SK-N-MC (cell line): ENCODE results near the gene ZDHHC11.
"Not testable (repeated sequence)": the region's sequence is repeated elsewhere in the genome, so short reads cannot be mapped to it uniquely, and the experiment has no call there.

ENCODE experiments used
- DNase-seq: peaks from one replicate; pipeline ENCODE4 v3.0.0-alpha.2; 2011; ENCODE audit warnings: low read depth, low spot score
- H3K27ac ChIP-seq: fragments of 200-600 bp; sonication (generic); 2 replicates; pipeline ENCODE4 v1.5.1; 2016; ENCODE audit warnings: mixed run types
- H3K36me3 ChIP-seq: fragments of 200-600 bp; sonication (generic); 2 replicates; pipeline ENCODE4 v1.6.1; 2017; ENCODE audit warnings: antibody characterized with exemption, low read length, mixed read lengths; ENCODE audit not compliant: insufficient read depth
- H3K4me3 ChIP-seq: fragments of 200-600 bp; sonication (generic); 2 replicates; pipeline ENCODE4 v1.5.1; 2016
- H3K9ac ChIP-seq: fragments of 200-600 bp; sonication (generic); 2 replicates; pipeline ENCODE4 v1.8.0; 2017; ENCODE audit warnings: mixed run types, mixed read lengths; ENCODE audit not compliant: insufficient read length
- H3K9me3 ChIP-seq: fragments of 200-600 bp; sonication (generic); 2 replicates; pipeline ENCODE4 v1.6.1; 2017; ENCODE audit warnings: low read depth, mild to moderate bottlenecking, antibody characterized with exemption, low read length, moderate library complexity, mixed read lengths
- EZH2 ChIP-seq: fragments of 200-600 bp; sonication (generic); IDR thresholded peaks from one replicate; pipeline ENCODE4 v1.6.1; 2017; ENCODE audit warnings: antibody characterized with exemption
- FOXP2 ChIP-seq: optimal IDR thresholded peaks from 2 replicates; pipeline ENCODE3; 2011; ENCODE audit warnings: mild to moderate bottlenecking, moderate library complexity; ENCODE audit not compliant: insufficient read depth; ENCODE audit errors: extremely low read length, control extremely low read depth
- POLR2AphosphoS5 ChIP-seq: IDR thresholded peaks from 2 replicates; pipeline ENCODE4 v1.6.1; 2012; ENCODE audit warnings: mild to moderate bottlenecking, low read depth, low read length, borderline replicate concordance

Gene ZDHHC11

GRCh38 chr5:855771-856530 lies 5.2 kb upstream of the ZDHHC11 start:
- no peak overlapping the region for H3K4me3 ChIP-seq
- no peak overlapping the region for H3K9ac ChIP-seq
- DNase-seq = no peak
- TF ChIP-seq POLR2AphosphoS5 (no peak), FOXP2 (no peak), EZH2 (no peak)
- no peak overlapping the region for H3K27ac ChIP-seq
- H3K9me3 ChIP-seq = no peaks in the 10 kb centered on the region
- no peaks in the 10 kb centered on the region for H3K36me3 ChIP-seq

GRCh38 chr5:854966-855743 lies 4.4 kb upstream of the ZDHHC11 start:
- no peaks in the 10 kb centered on the region for H3K36me3 ChIP-seq
- H3K9me3 ChIP-seq = no peaks in the 10 kb centered on the region
- no peak overlapping the region for H3K4me3 ChIP-seq
- H3K27ac ChIP-seq = no peak overlapping the region
- TF ChIP-seq FOXP2 (no peak), EZH2 (no peak), POLR2AphosphoS5 (no peak)
- no peak for DNase-seq
- H3K9ac ChIP-seq = no peak overlapping the region

- H3K4me3 ChIP-seq = no peak overlapping the region
- H3K9ac ChIP-seq = no peak overlapping the region
- no peaks in the 10 kb centered on the region for H3K9me3 ChIP-seq
- H3K36me3 ChIP-seq = no peaks in the 10 kb centered on the region
- no peak overlapping the region for H3K27ac ChIP-seq
- TF ChIP-seq POLR2AphosphoS5 (no peak), FOXP2 (no peak), EZH2 (no peak)
- DNase-seq = no peak
These were observed 3.4 kb upstream of the ZDHHC11 start for GRCh38 chr5:854217-854616.

GRCh38 chr5:853416-854090 lies 2.8 kb upstream of the ZDHHC11 start:
- H3K9me3 ChIP-seq, H3K9ac ChIP-seq, H3K27ac ChIP-seq, H3K4me3 ChIP-seq, DNase-seq, H3K36me3 ChIP-seq: not testable (repeated sequence)

GRCh38 chr5:852431-853401 lies 1.9 kb upstream of the ZDHHC11 start:
- DNase-seq = no peak
- Histone ChIP-seq H3K9me3 (no peaks in the 10 kb centered on the region), H3K36me3 (no peaks in the 10 kb centered on the region), H3K9ac (no peak overlapping the region), H3K27ac (no peak overlapping the region), H3K4me3 (no peak overlapping the region)
- no peak for TF ChIP-seq POLR2AphosphoS5

- H3K9me3 ChIP-seq = no peaks in the 10 kb centered on the region
- H3K27ac ChIP-seq = no peak overlapping the region
- TF ChIP-seq FOXP2 = no peak
- no peak for TF ChIP-seq POLR2AphosphoS5
- TF ChIP-seq EZH2 = no peak
- H3K4me3 ChIP-seq = no peak overlapping the region
- no peaks in the 10 kb centered on the region for H3K36me3 ChIP-seq
- no peak for DNase-seq
- no peak overlapping the region for H3K9ac ChIP-seq
These were observed 1.2 kb upstream of the ZDHHC11 start for GRCh38 chr5:852018-852417.

- Histone ChIP-seq H3K27ac (no peak overlapping the region), H3K9me3 (no peaks in the 10 kb centered on the region), H3K36me3 (no peaks in the 10 kb centered on the region), H3K4me3 (no peak overlapping the region), H3K9ac (no peak overlapping the region)
- no peak for DNase-seq
- TF ChIP-seq EZH2 = no peak
- no peak for TF ChIP-seq POLR2AphosphoS5
- TF ChIP-seq FOXP2 = no peak
These were observed 767 bp upstream of the ZDHHC11 start for GRCh38 chr5:851553-851952.

- TF ChIP-seq POLR2AphosphoS5 (no peak), EZH2 (no peak), FOXP2 (no peak)
- Histone ChIP-seq H3K36me3 (no peaks in the 10 kb centered on the region), H3K27ac (no peak overlapping the region), H3K9me3 (no peaks in the 10 kb centered on the region), H3K4me3 (no peak overlapping the region), H3K9ac (no peak overlapping the region)
- DNase-seq = no peak
These were observed 290 bp upstream of the ZDHHC11 start for GRCh38 chr5:851076-851475.
